WTC11 (cell line): Measurements from ENCODE around the gene RASGEF1C. TPM values are rescaled to one million over a fixed set of nuclear protein-coding genes. Genes with fewer than 3 reads are reported as not detected.

ENCODE experiments used
- ATAC-seq: fragments of 200-7000 bp; cut with Tn5 transposase; 2 replicates; pipeline ENCODE4 v1.10.0; 2021; ENCODE audit warnings: mild to moderate bottlenecking, moderate library complexity
- CTCF ChIA-PET: fragments of 300-600 bp; sonication (Branson Sonifier 250); formaldehyde crosslinking; loops from one replicate; lab custom pipeline; 2021; ENCODE audit warnings: antibody characterized with exemption; lab: Charles Lee
- POLR2A ChIA-PET: fragments of 350-600 bp; sonication (Branson Sonifier 250); formaldehyde crosslinking; loops from one replicate; lab custom pipeline; 2021; ENCODE audit warnings: antibody characterized with exemption; lab: Charles Lee
- DNase-seq: peaks from one replicate; pipeline ENCODE4 v3.0.0; 2021; ENCODE audit warnings: low spot score
- H3K27ac Mint-ChIP-seq: 2 replicates; pipeline ENCODE4 v1.8.0; 2021; ENCODE audit warnings: mixed read lengths
- H3K27me3 Mint-ChIP-seq: 2 replicates; pipeline ENCODE4 v1.8.0; 2021; ENCODE audit warnings: low read depth, mild to moderate bottlenecking, moderate library complexity, mixed read lengths
- H3K36me3 Mint-ChIP-seq: 2 replicates; pipeline ENCODE4 v1.8.0; 2021; ENCODE audit warnings: mixed read lengths
- H3K4me1 Mint-ChIP-seq: 2 replicates; pipeline ENCODE4 v1.8.0; 2022; ENCODE audit warnings: mixed read lengths
- H3K4me3 Mint-ChIP-seq: 2 replicates; pipeline ENCODE4 v1.8.0; 2021; ENCODE audit warnings: mild to moderate bottlenecking, moderate library complexity, mixed read lengths
- H3K9me3 Mint-ChIP-seq: 2 replicates; pipeline ENCODE4 v1.8.0; 2021; ENCODE audit warnings: mixed read lengths
- CBFB ChIP-seq: sonication (generic); formaldehyde crosslinking; IDR thresholded peaks from 2 replicates; pipeline ENCODE4 v1.8.1; 2022; ENCODE audit warnings: mild to moderate bottlenecking, low read depth, missing genetic modification reagents
- E2F5 ChIP-seq: sonication (generic); formaldehyde crosslinking; IDR thresholded peaks from 2 replicates; pipeline ENCODE4 v1.8.1; 2022; ENCODE audit warnings: mild to moderate bottlenecking, moderate library complexity, missing genetic modification reagents
- GABPB1 ChIP-seq: sonication (generic); formaldehyde crosslinking; IDR thresholded peaks from 2 replicates; pipeline ENCODE4 v1.8.1; 2023; ENCODE audit warnings: mild to moderate bottlenecking, missing genetic modification reagents
- GTF2I ChIP-seq: fragments of 250-450 bp; sonication (Bioruptor Pico); conservative IDR thresholded peaks from 2 replicates; pipeline ENCODE4 v1.4.0; 2021; ENCODE audit warnings: mild to moderate bottlenecking
- NR2C2 ChIP-seq: sonication (generic); formaldehyde crosslinking; IDR thresholded peaks from 2 replicates; pipeline ENCODE4 v1.8.0; 2022; ENCODE audit warnings: mild to moderate bottlenecking, missing genetic modification reagents
- RORB ChIP-seq: fragments of 250-450 bp; sonication (Bioruptor Pico); IDR thresholded peaks from 2 replicates; pipeline ENCODE4 v1.9.0; 2021; ENCODE audit warnings: mild to moderate bottlenecking
- SMAD4 ChIP-seq: sonication (generic); formaldehyde crosslinking; IDR thresholded peaks from 2 replicates; pipeline ENCODE4 v1.8.0; 2022; ENCODE audit warnings: mild to moderate bottlenecking, missing genetic modification reagents
- TP53 ChIP-seq: sonication (generic); formaldehyde crosslinking; IDR thresholded peaks from 2 replicates; pipeline ENCODE4 v1.8.1; 2023; ENCODE audit warnings: mild to moderate bottlenecking, missing genetic modification reagents
- USF1 ChIP-seq: sonication (generic); formaldehyde crosslinking; IDR thresholded peaks from 2 replicates; pipeline ENCODE4 v1.8.0; 2022; ENCODE audit warnings: mild to moderate bottlenecking, missing genetic modification reagents
- USF2 ChIP-seq: sonication (generic); formaldehyde crosslinking; IDR thresholded peaks from 2 replicates; pipeline ENCODE4 v1.8.1; 2023; ENCODE audit warnings: mild to moderate bottlenecking, missing genetic modification reagents, moderate library complexity
- ZNF138 ChIP-seq: sonication (generic); formaldehyde crosslinking; conservative IDR thresholded peaks from 2 replicates; pipeline ENCODE4 v1.8.1; 2022; ENCODE audit warnings: mild to moderate bottlenecking, moderate library complexity, missing genetic modification reagents
- ZNF281 ChIP-seq: sonication (generic); formaldehyde crosslinking; IDR thresholded peaks from 2 replicates; pipeline ENCODE4 v1.8.0; 2023; ENCODE audit warnings: mild to moderate bottlenecking, missing genetic modification reagents
- total RNA-seq: library from RNA; stranded (reverse); gene quantifications from 3 replicates; pipeline ENCODE4 v1.2.3, GENCODE V29; 2021
- TF ChIP-seq, protein P1 (sequence below): fragments of 250-450 bp; sonication (Bioruptor Pico); IDR thresholded peaks from 2 replicates; pipeline ENCODE4 v1.9.0; 2021; ENCODE audit warnings: mild to moderate bottlenecking, borderline replicate concordance
- TF ChIP-seq, protein P2 (sequence below): sonication (generic); formaldehyde crosslinking; IDR thresholded peaks from 2 replicates; pipeline ENCODE4 v1.8.1; 2023; ENCODE audit warnings: mild to moderate bottlenecking, missing genetic modification reagents, moderate library complexity
- TF ChIP-seq, protein P3 (sequence below): sonication (generic); formaldehyde crosslinking; IDR thresholded peaks from 2 replicates; pipeline ENCODE4 v1.8.1; 2023; ENCODE audit warnings: mild to moderate bottlenecking, missing genetic modification reagents, borderline replicate concordance
- TF ChIP-seq, protein P4 (sequence below): fragments of 250-450 bp; sonication (Bioruptor Pico); IDR thresholded peaks from 2 replicates; pipeline ENCODE4 v1.8.0; 2021; ENCODE audit warnings: mild to moderate bottlenecking
- TF ChIP-seq, protein P5 (sequence below): sonication (generic); formaldehyde crosslinking; IDR thresholded peaks from 2 replicates; pipeline ENCODE4 v1.8.0; 2022; ENCODE audit warnings: mild to moderate bottlenecking, missing genetic modification reagents

RASGEF1C gene
- total RNA-seq, 1 experiment from 2014 or later, result 0.96 TPM

DNA sequence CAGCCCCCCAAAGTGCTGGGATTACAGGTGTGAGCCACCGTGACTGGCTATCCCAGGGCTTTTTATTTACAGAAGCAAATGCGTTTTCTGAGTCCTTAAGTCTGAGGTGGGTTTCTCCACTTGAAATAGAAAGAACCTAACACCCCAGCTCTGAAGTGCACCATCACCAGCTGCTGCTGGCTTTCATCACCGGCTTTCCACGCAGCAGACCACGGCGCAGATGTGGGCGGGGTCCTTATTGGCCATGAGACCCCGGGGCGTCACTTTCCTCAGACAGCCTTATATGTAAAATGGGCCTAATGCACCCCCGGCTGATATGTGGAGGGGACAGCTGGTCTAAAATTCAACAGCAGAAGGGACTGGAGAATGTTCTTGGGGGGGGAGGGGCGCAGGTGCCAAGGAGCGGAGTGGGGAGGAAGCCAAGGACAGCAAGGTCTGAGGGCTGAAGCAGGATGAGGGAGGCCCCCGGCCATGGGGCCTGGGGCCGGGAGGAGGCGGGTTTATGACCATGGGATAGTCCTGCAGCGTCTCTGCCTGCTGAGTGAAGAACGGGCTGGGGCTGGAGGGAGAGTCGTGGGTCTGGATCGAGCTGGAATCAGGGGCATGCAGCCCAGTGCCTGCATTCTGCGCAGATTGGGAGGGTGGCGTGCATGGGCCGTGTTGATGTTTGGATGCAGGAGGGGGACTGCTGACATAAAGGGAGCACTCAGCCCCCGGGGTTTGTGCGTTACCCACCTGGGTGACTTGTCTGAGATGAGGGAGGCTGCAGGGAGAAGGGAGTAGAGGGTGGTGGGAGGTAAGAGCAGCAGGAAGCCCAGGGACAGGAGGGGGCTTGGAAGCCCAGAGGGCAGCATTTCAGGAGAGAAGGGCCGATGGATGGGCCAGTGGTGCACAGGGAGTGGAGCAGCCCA, 30.2 kb downstream of the RASGEF1C start:
- CTCF ChIA-PET, result interaction anchor here (0.7 kb wide), 1 partner anchor 153 kb away, joined by 3 read pairs; no protein-coding TSS in a partner anchor

GRCh38 chr5:180176191-180176590, 32.8 kb downstream of the RASGEF1C start:
- no peak overlapping the region for H3K4me3 Mint-ChIP-seq
- peaks cover 4% of the 10 kb centered on the region for H3K4me1 Mint-ChIP-seq
- H3K27ac Mint-ChIP-seq, result no peak overlapping the region
- no peaks in the 10 kb centered on the region for H3K9me3 Mint-ChIP-seq
- DNase-seq (no peak), ATAC-seq (no peak)
- ChIA-PET CTCF (interaction anchor here (0.6 kb wide), 1 partner anchor 119 kb away, joined by 3 read pairs; no protein-coding TSS in a partner anchor), POLR2A (interaction anchor here (0.7 kb wide), 1 partner anchor 1952 kb away, joined by 4 read pairs; no protein-coding TSS in a partner anchor)
- no peaks in the 10 kb centered on the region; the same call in 1 of the 2 replicates for H3K27me3 Mint-ChIP-seq
- peaks cover 3% of the 10 kb centered on the region; the same call in 1 of the 2 replicates for H3K36me3 Mint-ChIP-seq
- TF ChIP-seq, protein P1, sequence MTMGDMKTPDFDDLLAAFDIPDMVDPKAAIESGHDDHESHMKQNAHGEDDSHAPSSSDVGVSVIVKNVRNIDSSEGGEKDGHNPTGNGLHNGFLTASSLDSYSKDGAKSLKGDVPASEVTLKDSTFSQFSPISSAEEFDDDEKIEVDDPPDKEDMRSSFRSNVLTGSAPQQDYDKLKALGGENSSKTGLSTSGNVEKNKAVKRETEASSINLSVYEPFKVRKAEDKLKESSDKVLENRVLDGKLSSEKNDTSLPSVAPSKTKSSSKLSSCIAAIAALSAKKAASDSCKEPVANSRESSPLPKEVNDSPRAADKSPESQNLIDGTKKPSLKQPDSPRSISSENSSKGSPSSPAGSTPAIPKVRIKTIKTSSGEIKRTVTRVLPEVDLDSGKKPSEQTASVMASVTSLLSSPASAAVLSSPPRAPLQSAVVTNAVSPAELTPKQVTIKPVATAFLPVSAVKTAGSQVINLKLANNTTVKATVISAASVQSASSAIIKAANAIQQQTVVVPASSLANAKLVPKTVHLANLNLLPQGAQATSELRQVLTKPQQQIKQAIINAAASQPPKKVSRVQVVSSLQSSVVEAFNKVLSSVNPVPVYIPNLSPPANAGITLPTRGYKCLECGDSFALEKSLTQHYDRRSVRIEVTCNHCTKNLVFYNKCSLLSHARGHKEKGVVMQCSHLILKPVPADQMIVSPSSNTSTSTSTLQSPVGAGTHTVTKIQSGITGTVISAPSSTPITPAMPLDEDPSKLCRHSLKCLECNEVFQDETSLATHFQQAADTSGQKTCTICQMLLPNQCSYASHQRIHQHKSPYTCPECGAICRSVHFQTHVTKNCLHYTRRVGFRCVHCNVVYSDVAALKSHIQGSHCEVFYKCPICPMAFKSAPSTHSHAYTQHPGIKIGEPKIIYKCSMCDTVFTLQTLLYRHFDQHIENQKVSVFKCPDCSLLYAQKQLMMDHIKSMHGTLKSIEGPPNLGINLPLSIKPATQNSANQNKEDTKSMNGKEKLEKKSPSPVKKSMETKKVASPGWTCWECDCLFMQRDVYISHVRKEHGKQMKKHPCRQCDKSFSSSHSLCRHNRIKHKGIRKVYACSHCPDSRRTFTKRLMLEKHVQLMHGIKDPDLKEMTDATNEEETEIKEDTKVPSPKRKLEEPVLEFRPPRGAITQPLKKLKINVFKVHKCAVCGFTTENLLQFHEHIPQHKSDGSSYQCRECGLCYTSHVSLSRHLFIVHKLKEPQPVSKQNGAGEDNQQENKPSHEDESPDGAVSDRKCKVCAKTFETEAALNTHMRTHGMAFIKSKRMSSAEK (CRISPR knock-in tag), result no peak
- TF ChIP-seq, protein P2, sequence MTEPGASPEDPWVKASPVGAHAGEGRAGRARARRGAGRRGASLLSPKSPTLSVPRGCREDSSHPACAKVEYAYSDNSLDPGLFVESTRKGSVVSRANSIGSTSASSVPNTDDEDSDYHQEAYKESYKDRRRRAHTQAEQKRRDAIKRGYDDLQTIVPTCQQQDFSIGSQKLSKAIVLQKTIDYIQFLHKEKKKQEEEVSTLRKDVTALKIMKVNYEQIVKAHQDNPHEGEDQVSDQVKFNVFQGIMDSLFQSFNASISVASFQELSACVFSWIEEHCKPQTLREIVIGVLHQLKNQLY, result no peak
- TF ChIP-seq ZNF281 (CRISPR knock-in tag) (no peak), USF2 (CRISPR knock-in tag) (no peak), USF1 (CRISPR knock-in tag) (no peak), SMAD4 (no peak)

More for the DNA sequence above, 30.2 kb downstream of the RASGEF1C start:
- no peak overlapping the region; the same call in 1 of the 2 replicates for H3K27ac Mint-ChIP-seq
- POLR2A ChIA-PET, result no interaction called here
- no peaks in the 10 kb centered on the region; the same call in 1 of the 2 replicates for H3K27me3 Mint-ChIP-seq
- ATAC-seq, result no peak; the same call in 1 of the 2 replicates
- H3K4me3 Mint-ChIP-seq, result no peak overlapping the region
- peaks cover 4% of the 10 kb centered on the region for H3K4me1 Mint-ChIP-seq
- H3K9me3 Mint-ChIP-seq, result peaks cover 12% of the 10 kb centered on the region
- H3K36me3 Mint-ChIP-seq, result peaks cover 14% of the 10 kb centered on the region
- no peak for DNase-seq
- TF ChIP-seq GABPB1 (CRISPR knock-in tag) (no peak), RORB (CRISPR knock-in tag) (no peak), TP53 (CRISPR knock-in tag) (no peak), NR2C2 (CRISPR knock-in tag) (no peak), CBFB (CRISPR knock-in tag) (no peak), ZNF138 (CRISPR knock-in tag) (no peak), GTF2I (no peak), E2F5 (CRISPR knock-in tag) (no peak)
- TF ChIP-seq, protein P3, sequence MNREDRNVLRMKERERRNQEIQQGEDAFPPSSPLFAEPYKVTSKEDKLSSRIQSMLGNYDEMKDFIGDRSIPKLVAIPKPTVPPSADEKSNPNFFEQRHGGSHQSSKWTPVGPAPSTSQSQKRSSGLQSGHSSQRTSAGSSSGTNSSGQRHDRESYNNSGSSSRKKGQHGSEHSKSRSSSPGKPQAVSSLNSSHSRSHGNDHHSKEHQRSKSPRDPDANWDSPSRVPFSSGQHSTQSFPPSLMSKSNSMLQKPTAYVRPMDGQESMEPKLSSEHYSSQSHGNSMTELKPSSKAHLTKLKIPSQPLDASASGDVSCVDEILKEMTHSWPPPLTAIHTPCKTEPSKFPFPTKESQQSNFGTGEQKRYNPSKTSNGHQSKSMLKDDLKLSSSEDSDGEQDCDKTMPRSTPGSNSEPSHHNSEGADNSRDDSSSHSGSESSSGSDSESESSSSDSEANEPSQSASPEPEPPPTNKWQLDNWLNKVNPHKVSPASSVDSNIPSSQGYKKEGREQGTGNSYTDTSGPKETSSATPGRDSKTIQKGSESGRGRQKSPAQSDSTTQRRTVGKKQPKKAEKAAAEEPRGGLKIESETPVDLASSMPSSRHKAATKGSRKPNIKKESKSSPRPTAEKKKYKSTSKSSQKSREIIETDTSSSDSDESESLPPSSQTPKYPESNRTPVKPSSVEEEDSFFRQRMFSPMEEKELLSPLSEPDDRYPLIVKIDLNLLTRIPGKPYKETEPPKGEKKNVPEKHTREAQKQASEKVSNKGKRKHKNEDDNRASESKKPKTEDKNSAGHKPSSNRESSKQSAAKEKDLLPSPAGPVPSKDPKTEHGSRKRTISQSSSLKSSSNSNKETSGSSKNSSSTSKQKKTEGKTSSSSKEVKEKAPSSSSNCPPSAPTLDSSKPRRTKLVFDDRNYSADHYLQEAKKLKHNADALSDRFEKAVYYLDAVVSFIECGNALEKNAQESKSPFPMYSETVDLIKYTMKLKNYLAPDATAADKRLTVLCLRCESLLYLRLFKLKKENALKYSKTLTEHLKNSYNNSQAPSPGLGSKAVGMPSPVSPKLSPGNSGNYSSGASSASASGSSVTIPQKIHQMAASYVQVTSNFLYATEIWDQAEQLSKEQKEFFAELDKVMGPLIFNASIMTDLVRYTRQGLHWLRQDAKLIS (CRISPR knock-in tag), result no peak
- TF ChIP-seq, protein P4, sequence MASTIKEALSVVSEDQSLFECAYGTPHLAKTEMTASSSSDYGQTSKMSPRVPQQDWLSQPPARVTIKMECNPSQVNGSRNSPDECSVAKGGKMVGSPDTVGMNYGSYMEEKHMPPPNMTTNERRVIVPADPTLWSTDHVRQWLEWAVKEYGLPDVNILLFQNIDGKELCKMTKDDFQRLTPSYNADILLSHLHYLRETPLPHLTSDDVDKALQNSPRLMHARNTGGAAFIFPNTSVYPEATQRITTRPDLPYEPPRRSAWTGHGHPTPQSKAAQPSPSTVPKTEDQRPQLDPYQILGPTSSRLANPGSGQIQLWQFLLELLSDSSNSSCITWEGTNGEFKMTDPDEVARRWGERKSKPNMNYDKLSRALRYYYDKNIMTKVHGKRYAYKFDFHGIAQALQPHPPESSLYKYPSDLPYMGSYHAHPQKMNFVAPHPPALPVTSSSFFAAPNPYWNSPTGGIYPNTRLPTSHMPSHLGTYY (CRISPR knock-in tag), result no peak
- TF ChIP-seq, protein P5, sequence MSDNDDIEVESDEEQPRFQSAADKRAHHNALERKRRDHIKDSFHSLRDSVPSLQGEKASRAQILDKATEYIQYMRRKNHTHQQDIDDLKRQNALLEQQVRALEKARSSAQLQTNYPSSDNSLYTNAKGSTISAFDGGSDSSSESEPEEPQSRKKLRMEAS (CRISPR knock-in tag), result no peak
